Hepatocyte (in vitro differentiated cells): Measurements from ENCODE around the gene ERC2.

Source experiments
- CTCF ChIP-seq: fragments of 200-600 bp; sonication (generic); IDR thresholded peaks from 2 replicates; pipeline ENCODE4 v1.5.1; 2016; ENCODE audit warnings: antibody characterized with exemption, mild to moderate bottlenecking; ENCODE audit not compliant: poor library complexity
- EZH2 ChIP-seq: fragments of 200-600 bp; sonication (generic); IDR thresholded peaks from 2 replicates; pipeline ENCODE4 v1.6.1; 2016; ENCODE audit warnings: antibody characterized with exemption, mild to moderate bottlenecking, borderline replicate concordance

- TF ChIP-seq CTCF (no peak), EZH2 (no peak)
Measured at GRCh38 chr3:56145410-56145809, 322.9 kb downstream of the ERC2 start.
